Measurements from ENCODE around the gene TP53AIP1. TPM values are rescaled to one million over a fixed set of nuclear protein-coding genes. Genes with fewer than 3 reads are reported as not detected.
"Not testable (repeated sequence)": the region's sequence is repeated elsewhere in the genome, so short reads cannot be mapped to it uniquely, and the experiment has no call there.

TP53AIP1 gene
- total and polyA plus RNA-seq, 12 donors, result 0.01 TPM; not detected in 11

DNA sequence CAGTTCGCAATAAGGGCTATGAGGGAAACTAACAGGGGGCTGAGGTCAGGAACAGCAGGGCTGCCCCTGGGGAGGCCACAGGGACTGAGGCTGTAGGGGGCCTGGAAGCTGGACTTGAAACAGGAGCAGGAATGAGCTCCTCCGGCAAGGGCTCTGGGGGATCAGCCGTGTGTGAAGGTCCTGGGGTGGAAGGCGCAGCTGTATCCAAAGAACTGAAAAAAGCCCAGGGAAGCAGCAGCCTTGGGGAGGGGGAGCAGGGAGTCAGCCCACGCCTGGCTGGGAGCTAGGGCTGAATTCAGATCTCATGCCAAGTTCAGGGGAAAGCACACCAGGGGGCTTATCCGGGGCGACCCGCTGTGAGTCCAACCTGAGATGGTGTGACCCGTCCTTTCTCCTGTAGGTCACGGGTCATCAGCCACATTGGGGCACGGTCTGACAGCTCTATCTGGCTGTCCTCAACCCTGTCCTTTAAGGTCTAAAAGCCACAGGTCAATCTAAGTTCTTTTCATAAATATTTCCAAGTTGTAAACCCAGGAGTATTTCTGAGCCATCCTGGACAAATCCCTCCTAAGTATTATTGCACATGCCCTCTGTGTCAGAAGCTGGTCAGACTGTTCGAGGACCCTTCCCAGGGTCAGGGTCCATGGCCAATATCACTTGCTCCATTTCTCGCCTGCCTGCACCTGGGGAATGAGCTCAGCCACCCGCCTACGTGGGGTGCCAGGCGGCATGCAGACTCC lies 18.0 kb downstream of the TP53AIP1 start:
- ATAC-seq, result no peak
- Histone ChIP-seq H3K27ac (no peak overlapping the region), H3K36me3 (no peaks in the 10 kb centered on the region), H3K4me3 (no peak overlapping the region), H3K4me1 (peaks cover 0 to 4% (median 0%) of the 10 kb centered on the region in 9 donors), H3K9me3 (no peaks in the 10 kb centered on the region), H3K27me3 (peaks cover 0 to 16% (median 0%) of the 10 kb centered on the region in 7 donors)
- DNase-seq, result no peak
- TF ChIP-seq, protein P1, sequence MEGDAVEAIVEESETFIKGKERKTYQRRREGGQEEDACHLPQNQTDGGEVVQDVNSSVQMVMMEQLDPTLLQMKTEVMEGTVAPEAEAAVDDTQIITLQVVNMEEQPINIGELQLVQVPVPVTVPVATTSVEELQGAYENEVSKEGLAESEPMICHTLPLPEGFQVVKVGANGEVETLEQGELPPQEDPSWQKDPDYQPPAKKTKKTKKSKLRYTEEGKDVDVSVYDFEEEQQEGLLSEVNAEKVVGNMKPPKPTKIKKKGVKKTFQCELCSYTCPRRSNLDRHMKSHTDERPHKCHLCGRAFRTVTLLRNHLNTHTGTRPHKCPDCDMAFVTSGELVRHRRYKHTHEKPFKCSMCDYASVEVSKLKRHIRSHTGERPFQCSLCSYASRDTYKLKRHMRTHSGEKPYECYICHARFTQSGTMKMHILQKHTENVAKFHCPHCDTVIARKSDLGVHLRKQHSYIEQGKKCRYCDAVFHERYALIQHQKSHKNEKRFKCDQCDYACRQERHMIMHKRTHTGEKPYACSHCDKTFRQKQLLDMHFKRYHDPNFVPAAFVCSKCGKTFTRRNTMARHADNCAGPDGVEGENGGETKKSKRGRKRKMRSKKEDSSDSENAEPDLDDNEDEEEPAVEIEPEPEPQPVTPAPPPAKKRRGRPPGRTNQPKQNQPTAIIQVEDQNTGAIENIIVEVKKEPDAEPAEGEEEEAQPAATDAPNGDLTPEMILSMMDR (IDR thresholded peaks at IDR 0.05), result no peak
- intact Hi-C loops (cut with DNase I), result no loop called here
- 76 to 78% methylated on average over 16 of the region's 16 CpGs for WGBS, 2 donors

DNA sequence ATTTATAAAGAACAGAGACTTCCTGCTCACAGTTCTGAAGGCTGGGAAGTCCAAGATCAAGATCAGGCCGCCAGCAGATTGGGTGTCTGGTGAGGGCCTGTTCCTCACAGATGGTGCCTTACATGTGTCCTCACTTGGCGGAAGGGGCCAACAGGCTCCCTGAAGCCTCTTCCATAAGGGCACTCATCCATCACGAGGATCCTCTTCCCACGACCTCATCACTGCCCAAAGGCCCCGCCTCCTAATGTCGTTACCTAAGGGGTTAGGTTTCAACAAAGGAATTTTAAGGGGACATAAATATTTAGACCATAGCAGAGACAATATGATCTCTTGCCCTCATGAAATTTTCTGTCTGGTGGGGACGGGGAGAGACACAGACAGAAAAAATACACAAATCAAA lies 18.6 kb downstream of the TP53AIP1 start:
- Histone ChIP-seq H3K9me3 (no peaks in the 10 kb centered on the region), H3K36me3 (no peaks in the 10 kb centered on the region), H3K27me3 (peaks cover 0 to 16% (median 0%) of the 10 kb centered on the region in 7 donors), H3K4me3 (no peak overlapping the region), H3K27ac (no peak overlapping the region), H3K4me1 (peaks cover 0 to 4% (median 0%) of the 10 kb centered on the region in 9 donors)
- 80 to 84% methylated on average over 7 of the region's 7 CpGs for WGBS, 2 donors
- TF ChIP-seq, protein P1 (IDR thresholded peaks at IDR 0.05), result no peak
- no peak for ATAC-seq
- intact Hi-C loops (cut with DNase I), result no loop called here
- no peak for DNase-seq

DNA sequence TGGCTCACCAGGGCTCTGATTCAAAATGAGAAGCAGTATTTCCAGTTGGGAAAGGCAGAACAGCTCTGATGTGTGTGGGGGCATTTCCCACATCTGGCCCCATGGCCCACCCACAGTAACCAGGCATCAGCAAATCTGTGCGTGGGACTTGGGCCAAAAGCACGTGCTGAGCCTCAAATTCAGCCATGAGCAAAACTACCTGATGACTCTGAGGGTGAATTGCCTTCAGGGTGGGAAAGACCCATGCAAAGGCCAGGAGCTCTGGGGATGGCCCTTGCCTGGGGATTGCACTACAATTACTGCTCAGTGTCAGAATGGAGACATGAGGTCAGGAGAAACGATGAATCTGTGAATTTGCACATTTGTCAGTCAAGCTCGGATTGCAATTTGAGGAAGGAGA lies 20.9 kb downstream of the TP53AIP1 start:
- H3K27ac ChIP-seq, result no peak overlapping the region
- peaks cover 0 to 6% (median 0%) of the 10 kb centered on the region in 9 donors for H3K4me1 ChIP-seq
- DNase-seq, result no peak
- H3K9me3 ChIP-seq, result no peaks in the 10 kb centered on the region
- H3K27me3 ChIP-seq, result peaks cover 0 to 10% (median 0%) of the 10 kb centered on the region in 7 donors
- 90% methylated on average over 4 of the region's 4 CpGs for WGBS, 2 donors
- TF ChIP-seq, protein P1 (IDR thresholded peaks at IDR 0.05), result no peak
- H3K36me3 ChIP-seq, result no peaks in the 10 kb centered on the region
- no peak for ATAC-seq
- no peak overlapping the region for H3K4me3 ChIP-seq
- intact Hi-C loops (cut with DNase I), result no loop called here

DNA sequence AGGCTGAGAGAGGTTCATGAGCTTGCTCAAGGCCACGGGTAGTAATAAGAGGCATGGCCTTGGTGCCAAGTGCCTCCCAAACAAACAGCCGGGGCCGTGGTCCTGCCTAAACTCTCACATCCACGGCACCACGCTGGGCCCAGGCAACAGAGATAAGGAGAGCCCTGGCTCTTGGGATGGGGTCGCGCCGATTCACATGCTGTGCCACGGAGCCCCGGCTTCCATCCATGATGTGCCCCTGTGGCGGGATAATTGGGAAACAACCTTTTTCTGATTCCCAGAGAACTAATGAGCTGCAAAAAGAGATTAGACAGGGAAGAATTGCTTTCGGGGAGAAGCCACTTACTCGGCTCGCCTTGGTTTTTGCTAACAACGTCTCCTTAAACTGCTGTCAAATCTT lies 22.0 kb downstream of the TP53AIP1 start:
- Histone ChIP-seq H3K27me3 (peaks cover 0 to 5% (median 0%) of the 10 kb centered on the region in 7 donors), H3K36me3 (no peaks in the 10 kb centered on the region), H3K9me3 (no peaks in the 10 kb centered on the region), H3K27ac (no peak overlapping the region), H3K4me3 (no peak overlapping the region), H3K4me1 (peaks cover 0 to 9% (median 0%) of the 10 kb centered on the region in 9 donors)
- ATAC-seq (no peak), DNase-seq (no peak)
- intact Hi-C loops (cut with DNase I), result no loop called here
- TF ChIP-seq, protein P1 (IDR thresholded peaks at IDR 0.05), result no peak
- 82 to 85% methylated on average over 15 of the region's 15 CpGs for WGBS, 2 donors

DNA sequence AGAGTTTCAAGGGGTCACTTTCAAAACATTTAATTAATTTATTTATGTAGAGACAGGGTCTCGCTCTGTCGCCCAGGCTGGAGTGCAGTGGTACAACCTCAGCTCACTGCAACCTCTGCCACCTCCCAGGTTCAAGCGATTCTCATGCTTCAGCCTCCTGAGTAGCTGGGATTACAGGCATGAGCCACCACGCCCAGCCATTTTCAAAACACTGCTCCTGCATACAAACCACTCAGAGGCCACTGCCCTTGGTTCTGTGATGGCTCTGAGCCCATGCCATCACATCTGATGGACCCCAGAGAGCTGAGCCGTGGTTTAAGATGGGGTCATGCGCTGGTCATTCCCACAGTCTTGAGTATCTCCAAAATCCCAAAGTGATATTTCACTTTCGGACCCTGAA lies 23.0 kb downstream of the TP53AIP1 start:
- H3K9me3 ChIP-seq; DNase-seq; H3K4me3 ChIP-seq; H3K36me3 ChIP-seq; H3K27me3 ChIP-seq; intact Hi-C loops (cut with DNase I); ATAC-seq; H3K27ac ChIP-seq: not testable (repeated sequence)
- WGBS, 2 donors, result 78 to 85% methylated on average over 7 of the region's 7 CpGs
- peaks cover 0 to 16% (median 2%) of the 10 kb centered on the region in 9 donors for H3K4me1 ChIP-seq
